GM12878 (cell line): ENCODE results near the gene OVCA2. TPM values are rescaled to one million over a fixed set of nuclear protein-coding genes. Genes with fewer than 3 reads are reported as not detected.

ENCODE experiments used
- ATAC-seq: fragments of 200-7000 bp; cut with Tn5 transposase; 3 replicates; pipeline ENCODE4 v1.9.1; 2020; ENCODE audit warnings: mild to moderate bottlenecking, moderate library complexity
- BruUV-seq: library from RNA; stranded (reverse); fragments of 400-500 nt; replicated peaks from 2 replicates; lab custom pipeline; 2021; lab: Mats Ljungman, UMichigan
- CTCF ChIA-PET: fragments of 300-600 bp; sonication (Branson Sonifier 250); formaldehyde crosslinking; extraction: SDS; loops from one replicate; lab custom pipeline; 2021; ENCODE audit warnings: inconsistent platforms; lab: Yijun Ruan, JAX
- POLR2A ChIA-PET: fragments of 350-600 bp; formaldehyde crosslinking; extraction: SDS; loops from one replicate; lab custom pipeline; 2021; ENCODE audit warnings: inconsistent platforms; lab: Charles Lee
- RAD21 ChIA-PET: fragments of 300-600 bp; sonication (Branson Sonifier 250); formaldehyde crosslinking; loops from one replicate; lab custom pipeline; 2023; ENCODE audit warnings: antibody characterized with exemption; ENCODE audit not compliant: unreplicated experiment; lab: Charles Lee
- SMC1A ChIA-PET: fragments of 300-600 bp; sonication (Branson Sonifier 250); formaldehyde crosslinking; loops from one replicate; lab custom pipeline; 2023; ENCODE audit not compliant: unreplicated experiment, uncharacterized antibody; lab: Charles Lee
- DNase-seq: peaks from one replicate; pipeline ENCODE4 v3.0.0-alpha.2; 2011; ENCODE audit warnings: low read depth, low spot score
- FAIRE-seq: peaks from 3 replicates; lab custom pipeline; 2011; peaks lifted over from hg19 to GRCh38; lab: Jason Lieb, UNC
- H2AFZ ChIP-seq: 2 replicates; pipeline ENCODE4 v1.6.0; 2011; ENCODE audit warnings: low read depth, low read length, control low read depth; ENCODE audit not compliant: control insufficient read depth
- H3K27ac ChIP-seq: 2 replicates; pipeline ENCODE4 v1.5.1; 2011; ENCODE audit warnings: control low read depth; ENCODE audit not compliant: control insufficient read depth, insufficient read depth
- H3K27me3 ChIP-seq, 2 experiments: replicated peaks in 1 of 2; 2 replicates each; pipeline versions ENCODE4 v1.6.0 to v1.6.1; 2011; ENCODE audit warnings: low read length in 1 of 2; ENCODE audit not compliant: control insufficient read depth in 2 of 2, insufficient read depth in 2 of 2
- H3K36me3 ChIP-seq, 2 experiments: 2 replicates each; pipeline ENCODE4 v1.5.1; 2011; ENCODE audit warnings: low read length in 1 of 2; ENCODE audit not compliant: control insufficient read depth in 2 of 2, insufficient read depth in 2 of 2
- H3K4me1 ChIP-seq: 2 replicates; pipeline ENCODE4 v1.6.1; 2011; ENCODE audit warnings: mild to moderate bottlenecking, low read length, moderate library complexity, mixed read lengths; ENCODE audit not compliant: control insufficient read depth, insufficient read depth
- H3K4me2 ChIP-seq: 2 replicates; pipeline ENCODE4 v1.6.0; 2011; ENCODE audit warnings: control low read depth; ENCODE audit not compliant: control insufficient read depth, insufficient read depth
- H3K4me3 ChIP-seq: fragments of 200-600 bp; sonication (generic); 2 replicates; pipeline ENCODE4 v1.5.1; 2016
- H3K79me2 ChIP-seq: 2 replicates; pipeline ENCODE4 v1.6.0; 2011; ENCODE audit warnings: low read length; ENCODE audit not compliant: control insufficient read depth, insufficient read depth
- H3K9ac ChIP-seq: 2 replicates; pipeline ENCODE4 v1.8.0; 2011; ENCODE audit warnings: low read length, control low read depth, mixed read lengths; ENCODE audit not compliant: control insufficient read depth, insufficient read depth
- H3K9me3 ChIP-seq: replicated peaks from 3 replicates; pipeline ENCODE4 v1.5.1; 2011; ENCODE audit warnings: mild to moderate bottlenecking, low read length; ENCODE audit not compliant: control insufficient read depth, insufficient read depth
- H4K20me1 ChIP-seq: 2 replicates; pipeline ENCODE4 v1.6.0; 2011; ENCODE audit not compliant: control insufficient read depth, insufficient read depth
- BHLHE40 ChIP-seq, 2 experiments: fragments of 450-650 bp in 1 of 2; IDR thresholded peaks; 2 replicates each; pipeline ENCODE4 v1.6.1; 2011 to 2017; ENCODE audit warnings: low read depth in 2 of 2, borderline replicate concordance in 1 of 2, improper control_type of control experiment in 1 of 2, low read length in 1 of 2, mild to moderate bottlenecking in 1 of 2
- CREB1 ChIP-seq: IDR thresholded peaks from 2 replicates; pipeline ENCODE4 v1.6.1; 2012; ENCODE audit warnings: low read depth, mild to moderate bottlenecking, inconsistent platforms
- EGR1 ChIP-seq, 2 experiments: IDR thresholded peaks; 1 replicate in 1 of 2; 2 replicates in 1 of 2; pipeline ENCODE4 v1.6.1; 2011 to 2012; ENCODE audit warnings: low read depth in 2 of 2, low read length in 2 of 2, borderline replicate concordance in 1 of 2, mild to moderate bottlenecking in 1 of 2, moderate library complexity in 1 of 2
- GATAD2B ChIP-seq: fragments of 450-650 bp; conservative IDR thresholded peaks from 2 replicates; pipeline ENCODE4 v1.6.1; 2017; ENCODE audit warnings: low read depth, mild to moderate bottlenecking, moderate library complexity
- MXI1 ChIP-seq: fragments of 150-350 bp; IDR thresholded peaks from 2 replicates; pipeline ENCODE4 v1.6.1; 2011; ENCODE audit warnings: low read depth, mild to moderate bottlenecking, inconsistent platforms, low read length, improper control_type of control experiment
- NRF1 ChIP-seq: conservative IDR thresholded peaks from 2 replicates; pipeline ENCODE4 v1.6.1; 2011; ENCODE audit warnings: mild to moderate bottlenecking, low read depth, low read length, improper control_type of control experiment
- POLR2A ChIP-seq: IDR thresholded peaks from 2 replicates; pipeline ENCODE4 v1.6.1; 2011; ENCODE audit warnings: low read depth, mild to moderate bottlenecking, low read length
- POLR2AphosphoS5 ChIP-seq: IDR thresholded peaks from 2 replicates; pipeline ENCODE4 v1.6.1; 2011; ENCODE audit warnings: mild to moderate bottlenecking, low read length, inconsistent platforms
- RB1 ChIP-seq: fragments of 450-650 bp; formaldehyde crosslinking; IDR thresholded peaks from 2 replicates; pipeline ENCODE4 v1.6.1; 2017; ENCODE audit warnings: mild to moderate bottlenecking, borderline replicate concordance
- RFX5 ChIP-seq: IDR thresholded peaks from 2 replicates; pipeline ENCODE4 v1.6.1; 2011; ENCODE audit warnings: low read depth, low read length, improper control_type of control experiment
- STAT1 ChIP-seq: fragments of 450-650 bp; conservative IDR thresholded peaks from 2 replicates; pipeline ENCODE4 v1.6.1; 2014; ENCODE audit warnings: antibody characterized with exemption, mild to moderate bottlenecking
- SUPT20H ChIP-seq: IDR thresholded peaks from 2 replicates; pipeline ENCODE4 v1.6.1; 2011; ENCODE audit warnings: low read depth, mild to moderate bottlenecking, low read length, moderate library complexity, borderline replicate concordance; ENCODE audit not compliant: control insufficient read depth
- YY1 ChIP-seq: IDR thresholded peaks from 2 replicates; pipeline ENCODE4 v1.6.1; 2011; ENCODE audit warnings: low read depth, mild to moderate bottlenecking, low read length
- ZNF207 ChIP-seq: fragments of 450-650 bp; IDR thresholded peaks from 2 replicates; pipeline ENCODE4 v1.6.1; 2014; ENCODE audit warnings: antibody characterized with exemption, mild to moderate bottlenecking, borderline replicate concordance
- WGBS: methylation state at CpG from one replicate; pipeline ENCODE4 v1.1.6; 2016; ENCODE audit warnings: low lambda C conversion rate; ENCODE audit not compliant: insufficient replicate concordance, insufficient coverage; ENCODE audit errors: missing lambda C conversion rate; 5-methylcytosine and 5-hydroxymethylcytosine counted together
- in situ Hi-C: fragments of 300-500 bp; cut with MboI; formaldehyde crosslinking; loops from 9 replicates; pipeline ENCODE4 v1.14.3; 2018; ENCODE audit warnings: mixed read lengths
- intact Hi-C: fragments of 100-400 bp; cut with micrococcal nuclease; formaldehyde crosslinking; loops from one replicate; pipeline ENCODE4 v1.14.2; 2022; ENCODE audit not compliant: unreplicated experiment
- polyA plus RNA-seq, 11 experiments: library from polyadenylated mRNA; depleted of rRNA in 4 of 11; unstranded in 6 of 11; stranded (reverse) in 5 of 11; fragments of >200 nt; fragmentation: Nextera tagmentation in 4 of 11; fragmentation: Illumina TruSeq in 1 of 11; extraction: Ambion mirVana in 4 of 11; extraction: Trizol in 1 of 11; gene quantifications; 1 replicate in 1 of 11; 2 replicates in 10 of 11; pipeline versions ENCODE4 v1.2.1 to v1.2.3, GENCODE V29; 2011 to 2016; ENCODE audit warnings: inconsistent platforms in 2 of 11, missing spikeins in 2 of 11, low read depth in 1 of 11
- total RNA-seq, 4 experiments: library from RNA; depleted of rRNA in 3 of 4; stranded (reverse); fragments of >200 nt in 3 of 4; fragmentation: Illumina TruSeq in 1 of 4; extraction: Trizol in 1 of 4; gene quantifications; 2 replicates each; pipeline versions ENCODE4 v1.2.1 to v1.2.3, GENCODE V29; 2013 to 2021
- TF ChIP-seq, protein P1 (sequence below): IDR thresholded peaks from 2 replicates; pipeline ENCODE4 v1.6.1; 2011; ENCODE audit warnings: borderline replicate concordance, low read depth, mild to moderate bottlenecking, moderate library complexity, mixed read lengths, low read length; ENCODE audit not compliant: insufficient read depth; ENCODE audit errors: extremely low read length
- TF ChIP-seq, protein P2 (sequence below): fragments of 450-650 bp; conservative IDR thresholded peaks from 2 replicates; pipeline ENCODE4 v1.6.1; 2017; ENCODE audit warnings: mild to moderate bottlenecking, moderate library complexity

OVCA2 gene
- total and polyA plus RNA-seq, 10 of the 15 experiments (the other 5 are each of a cell fraction or from before 2014, with no cell fraction given), result 6.1 to 75.3 (median 40.7) TPM

DNA sequence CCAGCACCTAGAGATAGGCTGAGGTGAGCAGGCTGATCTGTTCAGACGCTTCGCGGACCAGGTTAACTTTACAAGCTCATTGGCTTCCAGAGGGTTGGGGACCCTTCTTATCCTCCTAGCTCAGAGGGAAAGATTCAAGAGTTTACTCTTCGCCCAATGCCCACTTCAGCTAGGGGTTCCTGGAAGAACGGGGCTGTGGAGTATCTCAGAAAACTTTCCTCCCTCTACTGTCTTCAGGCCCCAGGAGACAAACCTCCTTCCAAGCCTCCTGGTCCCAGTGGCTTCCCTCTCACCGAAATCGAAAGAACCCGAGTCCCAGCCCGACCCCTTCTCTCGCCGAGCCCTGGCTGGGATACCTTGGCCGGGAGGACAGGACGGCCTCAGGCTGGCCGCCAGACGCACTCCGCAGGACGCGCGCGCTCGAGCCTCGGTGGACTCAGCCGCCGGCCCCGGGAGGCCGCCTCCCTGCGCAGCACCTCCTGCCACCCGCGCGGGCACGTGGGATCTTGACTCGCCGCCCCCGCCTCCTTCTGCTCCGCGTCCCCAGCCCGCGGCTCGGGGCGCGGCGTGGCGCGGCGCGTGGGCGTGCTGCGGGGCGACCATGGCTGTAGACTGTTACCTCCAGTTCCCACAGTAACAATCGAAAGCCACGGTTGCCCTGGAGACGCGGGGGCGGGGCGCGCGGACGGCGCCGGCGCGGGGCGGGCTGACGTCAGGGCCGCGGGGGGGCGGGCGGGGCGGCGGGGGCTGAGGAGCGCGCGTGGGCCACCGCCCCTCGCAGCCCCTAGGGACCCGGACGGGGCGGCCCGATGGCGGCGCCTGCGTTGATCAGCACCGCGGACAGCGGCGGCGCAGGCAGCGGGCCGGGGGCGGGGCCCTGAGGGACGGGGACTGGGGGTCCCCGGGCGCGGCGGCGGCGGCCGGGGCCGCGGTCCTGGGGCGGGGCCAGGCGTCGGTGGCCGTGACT, 7.8 kb downstream of the OVCA2 start:
- peak; percentile 13 for FAIRE-seq
- peak; percentile 49 for ATAC-seq
- SMC1A ChIA-PET, result interaction anchor here (1.1 to 1.6 kb wide), 3 partner anchors 19 to 195 kb away, joined by 3 to 8 read pairs (median 3); no protein-coding TSS in a partner anchor
- H3K4me1 ChIP-seq, result peaks cover 9% of the 10 kb centered on the region
- H3K4me3 ChIP-seq, result peak overlapping the region; percentile 86
- CTCF ChIA-PET, result interaction anchor here (1.0 to 2.1 kb wide), 4 partner anchors 169 to 233 kb away, joined by 3 to 12 read pairs (median 4); no protein-coding TSS in a partner anchor
- RAD21 ChIA-PET, result interaction anchor here (0.9 to 1.3 kb wide), 4 partner anchors 9 to 333 kb away, joined by 3 to 4 read pairs (median 3); no protein-coding TSS in a partner anchor
- H4K20me1 ChIP-seq, result no peaks in the 10 kb centered on the region
- H3K79me2 ChIP-seq, result peaks cover 3% of the 10 kb centered on the region
- 7% methylated on average over 55 of the region's 104 CpGs for WGBS
- BruUV-seq, result no TSS peak
- in situ Hi-C loops (loop anchor here (5.0 kb wide), 1 partner anchor 303 kb away; no protein-coding TSS in a partner anchor), intact Hi-C loops (loop anchor here (5.0 kb wide), 1 partner anchor 288 kb away; the partner anchor contains the start of genes SGSM2 and TSR1)
- peak overlapping the region; percentile 39 for H3K9ac ChIP-seq
- peaks cover 2% of the 10 kb centered on the region in 2 experiments; a peak in 3 of 4 replicates for H3K27me3 ChIP-seq
- POLR2A ChIA-PET, result interaction anchor here (0.5 to 1.0 kb wide), 2 partner anchors 9 to 328 kb away, joined by 3 read pairs; no protein-coding TSS in a partner anchor
- DNase-seq, result no peak
- H3K36me3 ChIP-seq, result no peaks in the 10 kb centered on the region; a peak in 1 of 4 replicates
- no peak overlapping the region for H3K27ac ChIP-seq
- H2AFZ ChIP-seq, result peak overlapping the region; percentile 74
- H3K4me2 ChIP-seq, result peak overlapping the region; percentile 98
- H3K9me3 ChIP-seq, result no peaks in the 10 kb centered on the region
- TF ChIP-seq YY1 (0 out of 2 replicates have a peak, but pooled peaks have one; percentile 37), NRF1 (0 out of 2 replicates have a peak, but pooled peaks have one; percentile 6), CREB1 (0 out of 2 replicates have a peak, but pooled peaks have one; percentile 42), POLR2A (0 out of 2 replicates have a peak, but pooled peaks have one; percentile 25), BHLHE40 (IDR thresholded peaks at IDR 0.05; ENCODE audit: borderline replicate concordance in 1 of 2, low read depth in 2 of 2, low read length in 1 of 2) (peak; percentile 21 to 88; a peak in 2 of 4 replicates), GATAD2B (peak; percentile 62; the same call in 1 of the 2 replicates), SUPT20H (no peak), RFX5 (no peak), STAT1 (0 out of 2 replicates have a peak, but pooled peaks have one; percentile 34), RB1 (peak; percentile 40; the same call in 1 of the 2 replicates), MXI1 (peak; percentile 98), POLR2AphosphoS5 (no peak), EGR1 (IDR thresholded peaks at IDR 0.05; ENCODE audit: borderline replicate concordance in 1 of 2, low read depth in 2 of 2, low read length in 2 of 2) (peak; percentile 75 to 96), ZNF207 (peak; percentile 79)
- TF ChIP-seq, protein P1, sequence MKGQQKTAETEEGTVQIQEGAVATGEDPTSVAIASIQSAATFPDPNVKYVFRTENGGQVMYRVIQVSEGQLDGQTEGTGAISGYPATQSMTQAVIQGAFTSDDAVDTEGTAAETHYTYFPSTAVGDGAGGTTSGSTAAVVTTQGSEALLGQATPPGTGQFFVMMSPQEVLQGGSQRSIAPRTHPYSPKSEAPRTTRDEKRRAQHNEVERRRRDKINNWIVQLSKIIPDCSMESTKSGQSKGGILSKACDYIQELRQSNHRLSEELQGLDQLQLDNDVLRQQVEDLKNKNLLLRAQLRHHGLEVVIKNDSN, result peak; percentile 52
- TF ChIP-seq, protein P2, sequence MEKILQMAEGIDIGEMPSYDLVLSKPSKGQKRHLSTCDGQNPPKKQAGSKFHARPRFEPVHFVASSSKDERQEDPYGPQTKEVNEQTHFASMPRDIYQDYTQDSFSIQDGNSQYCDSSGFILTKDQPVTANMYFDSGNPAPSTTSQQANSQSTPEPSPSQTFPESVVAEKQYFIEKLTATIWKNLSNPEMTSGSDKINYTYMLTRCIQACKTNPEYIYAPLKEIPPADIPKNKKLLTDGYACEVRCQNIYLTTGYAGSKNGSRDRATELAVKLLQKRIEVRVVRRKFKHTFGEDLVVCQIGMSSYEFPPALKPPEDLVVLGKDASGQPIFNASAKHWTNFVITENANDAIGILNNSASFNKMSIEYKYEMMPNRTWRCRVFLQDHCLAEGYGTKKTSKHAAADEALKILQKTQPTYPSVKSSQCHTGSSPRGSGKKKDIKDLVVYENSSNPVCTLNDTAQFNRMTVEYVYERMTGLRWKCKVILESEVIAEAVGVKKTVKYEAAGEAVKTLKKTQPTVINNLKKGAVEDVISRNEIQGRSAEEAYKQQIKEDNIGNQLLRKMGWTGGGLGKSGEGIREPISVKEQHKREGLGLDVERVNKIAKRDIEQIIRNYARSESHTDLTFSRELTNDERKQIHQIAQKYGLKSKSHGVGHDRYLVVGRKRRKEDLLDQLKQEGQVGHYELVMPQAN, result peak; percentile 92
